ENCODE data around the gene ADGRB2. TPM values are rescaled to one million over a fixed set of nuclear protein-coding genes. Genes with fewer than 3 reads are reported as not detected.

ADGRB2 gene, protein sequence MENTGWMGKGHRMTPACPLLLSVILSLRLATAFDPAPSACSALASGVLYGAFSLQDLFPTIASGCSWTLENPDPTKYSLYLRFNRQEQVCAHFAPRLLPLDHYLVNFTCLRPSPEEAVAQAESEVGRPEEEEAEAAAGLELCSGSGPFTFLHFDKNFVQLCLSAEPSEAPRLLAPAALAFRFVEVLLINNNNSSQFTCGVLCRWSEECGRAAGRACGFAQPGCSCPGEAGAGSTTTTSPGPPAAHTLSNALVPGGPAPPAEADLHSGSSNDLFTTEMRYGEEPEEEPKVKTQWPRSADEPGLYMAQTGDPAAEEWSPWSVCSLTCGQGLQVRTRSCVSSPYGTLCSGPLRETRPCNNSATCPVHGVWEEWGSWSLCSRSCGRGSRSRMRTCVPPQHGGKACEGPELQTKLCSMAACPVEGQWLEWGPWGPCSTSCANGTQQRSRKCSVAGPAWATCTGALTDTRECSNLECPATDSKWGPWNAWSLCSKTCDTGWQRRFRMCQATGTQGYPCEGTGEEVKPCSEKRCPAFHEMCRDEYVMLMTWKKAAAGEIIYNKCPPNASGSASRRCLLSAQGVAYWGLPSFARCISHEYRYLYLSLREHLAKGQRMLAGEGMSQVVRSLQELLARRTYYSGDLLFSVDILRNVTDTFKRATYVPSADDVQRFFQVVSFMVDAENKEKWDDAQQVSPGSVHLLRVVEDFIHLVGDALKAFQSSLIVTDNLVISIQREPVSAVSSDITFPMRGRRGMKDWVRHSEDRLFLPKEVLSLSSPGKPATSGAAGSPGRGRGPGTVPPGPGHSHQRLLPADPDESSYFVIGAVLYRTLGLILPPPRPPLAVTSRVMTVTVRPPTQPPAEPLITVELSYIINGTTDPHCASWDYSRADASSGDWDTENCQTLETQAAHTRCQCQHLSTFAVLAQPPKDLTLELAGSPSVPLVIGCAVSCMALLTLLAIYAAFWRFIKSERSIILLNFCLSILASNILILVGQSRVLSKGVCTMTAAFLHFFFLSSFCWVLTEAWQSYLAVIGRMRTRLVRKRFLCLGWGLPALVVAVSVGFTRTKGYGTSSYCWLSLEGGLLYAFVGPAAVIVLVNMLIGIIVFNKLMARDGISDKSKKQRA (N-terminal part only)
- polyA plus RNA-seq (2011; rRNA removed) (6.4 and 9.2 TPM in 2 replicates), polyA minus RNA-seq (2011; rRNA and poly(A)+ RNA removed) (6.2 and 7.2 TPM in 2 replicates)

DNA sequence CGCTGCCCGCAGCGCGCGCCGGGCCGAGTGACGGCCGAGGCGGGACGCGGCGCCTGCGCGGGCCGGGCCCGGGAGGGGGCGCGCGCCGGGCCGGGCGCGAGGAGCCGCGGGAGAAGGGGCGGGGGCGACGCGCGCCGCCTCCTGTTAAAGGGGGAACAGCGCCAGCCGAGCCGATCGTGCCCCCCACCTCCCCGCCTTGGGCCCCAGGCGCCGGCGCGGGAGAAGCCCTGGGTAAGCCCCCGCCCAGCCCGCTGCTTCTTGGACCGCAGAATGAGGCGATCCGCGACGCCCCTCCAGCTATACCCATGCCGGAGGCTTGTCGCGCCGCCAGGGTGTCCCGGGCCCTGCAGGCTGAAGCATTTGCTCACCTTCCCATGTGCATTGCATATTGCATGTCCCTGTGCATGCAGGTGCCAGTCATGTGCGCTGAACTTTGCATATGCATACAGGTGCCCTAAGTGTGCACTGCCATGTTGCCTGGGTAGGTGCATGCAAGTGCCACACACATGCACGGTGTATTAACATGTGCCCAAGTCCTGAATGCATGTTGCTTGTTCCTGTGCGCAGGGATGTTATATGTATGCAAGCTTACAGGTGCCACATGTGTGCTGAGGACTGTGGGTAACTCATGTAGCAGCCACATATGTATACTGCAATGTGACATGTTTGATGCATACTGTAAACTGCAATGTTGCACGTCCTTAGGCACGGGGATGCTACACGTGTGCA, at the start of gene ADGRB2:
Gene ADGRB2, minus strand, starts transcription at position 29 of the 729 bp plus-strand sequence. CDS start 7,119 bp downstream, outside the sequence.
- Histone ChIP-seq H3K4me3 (ENCODE audit: low read depth, low read length) (peak within 1 kb of the TSS; percentile 57), H3K36me3 (ENCODE audit: control insufficient read depth, insufficient read depth, low read length) (no peaks in the 10 kb centered on the region), H3K27me3 (ENCODE audit: control insufficient read depth, insufficient read depth, low read length) (peaks cover 2% of the 10 kb centered on the region; the same call in 1 of the 2 replicates)
- TF ChIP-seq, protein P1, sequence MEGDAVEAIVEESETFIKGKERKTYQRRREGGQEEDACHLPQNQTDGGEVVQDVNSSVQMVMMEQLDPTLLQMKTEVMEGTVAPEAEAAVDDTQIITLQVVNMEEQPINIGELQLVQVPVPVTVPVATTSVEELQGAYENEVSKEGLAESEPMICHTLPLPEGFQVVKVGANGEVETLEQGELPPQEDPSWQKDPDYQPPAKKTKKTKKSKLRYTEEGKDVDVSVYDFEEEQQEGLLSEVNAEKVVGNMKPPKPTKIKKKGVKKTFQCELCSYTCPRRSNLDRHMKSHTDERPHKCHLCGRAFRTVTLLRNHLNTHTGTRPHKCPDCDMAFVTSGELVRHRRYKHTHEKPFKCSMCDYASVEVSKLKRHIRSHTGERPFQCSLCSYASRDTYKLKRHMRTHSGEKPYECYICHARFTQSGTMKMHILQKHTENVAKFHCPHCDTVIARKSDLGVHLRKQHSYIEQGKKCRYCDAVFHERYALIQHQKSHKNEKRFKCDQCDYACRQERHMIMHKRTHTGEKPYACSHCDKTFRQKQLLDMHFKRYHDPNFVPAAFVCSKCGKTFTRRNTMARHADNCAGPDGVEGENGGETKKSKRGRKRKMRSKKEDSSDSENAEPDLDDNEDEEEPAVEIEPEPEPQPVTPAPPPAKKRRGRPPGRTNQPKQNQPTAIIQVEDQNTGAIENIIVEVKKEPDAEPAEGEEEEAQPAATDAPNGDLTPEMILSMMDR (IDR thresholded peaks at IDR 0.05; ENCODE audit: insufficient read depth, low read depth, low read length): no peak
- no peak for DNase-seq (ENCODE audit: low read depth)
- CTCF ChIA-PET: interaction anchor here (1.3 to 1.9 kb wide), 4 partner anchors 15 to 299 kb away, joined by 3 to 5 read pairs (median 4); no protein-coding TSS in a partner anchor
- POLR2A ChIA-PET: no interaction called here

DNA sequence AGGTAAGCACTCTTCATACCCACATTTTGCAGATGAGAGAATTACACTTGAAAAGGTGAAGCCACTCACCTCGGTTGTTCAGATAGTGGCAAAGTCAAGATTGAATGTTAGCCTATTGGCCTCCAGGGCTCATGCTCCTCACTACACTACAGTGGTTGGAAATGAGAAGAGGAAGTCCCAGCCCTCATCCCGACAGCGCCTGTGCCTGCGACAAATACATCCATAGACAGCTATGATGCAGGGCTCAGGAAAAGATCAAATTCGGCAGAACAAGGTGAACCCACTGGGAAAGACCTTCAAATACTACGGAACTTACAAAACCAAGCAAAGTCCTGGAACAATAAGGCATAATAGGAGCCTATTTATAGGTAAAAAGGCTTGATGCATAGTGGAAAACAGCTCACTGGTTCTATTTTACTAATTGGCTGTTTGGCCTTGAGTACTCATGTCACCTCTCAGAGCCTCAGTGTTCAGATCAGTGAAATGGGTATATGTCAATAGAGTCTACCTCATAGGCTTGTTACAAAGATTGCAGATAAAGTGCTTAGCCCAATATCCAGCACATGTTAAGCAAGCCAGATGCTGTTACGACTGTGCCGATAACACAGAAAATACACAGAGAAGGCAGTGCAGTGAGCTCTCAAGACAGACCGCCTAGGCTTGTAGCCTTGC, 48.2 kb upstream of the ADGRB2 start:
- no peak overlapping the region for H3K4me3 ChIP-seq (ENCODE audit: low read depth, low read length)
- CTCF ChIA-PET: interaction anchor here (5.8 kb wide), 1 partner anchor 152 kb away, joined by 32 read pairs; no protein-coding TSS in a partner anchor
- TF ChIP-seq, protein P1 (IDR thresholded peaks at IDR 0.05; ENCODE audit: insufficient read depth, low read depth, low read length): no peak
- H3K36me3 ChIP-seq (ENCODE audit: control insufficient read depth, insufficient read depth, low read length): no peaks in the 10 kb centered on the region
- DNase-seq (ENCODE audit: low read depth): no peak
- POLR2A ChIA-PET: no interaction called here
- no peaks in the 10 kb centered on the region; the same call in 1 of the 2 replicates for H3K27me3 ChIP-seq (ENCODE audit: control insufficient read depth, insufficient read depth, low read length)

DNA sequence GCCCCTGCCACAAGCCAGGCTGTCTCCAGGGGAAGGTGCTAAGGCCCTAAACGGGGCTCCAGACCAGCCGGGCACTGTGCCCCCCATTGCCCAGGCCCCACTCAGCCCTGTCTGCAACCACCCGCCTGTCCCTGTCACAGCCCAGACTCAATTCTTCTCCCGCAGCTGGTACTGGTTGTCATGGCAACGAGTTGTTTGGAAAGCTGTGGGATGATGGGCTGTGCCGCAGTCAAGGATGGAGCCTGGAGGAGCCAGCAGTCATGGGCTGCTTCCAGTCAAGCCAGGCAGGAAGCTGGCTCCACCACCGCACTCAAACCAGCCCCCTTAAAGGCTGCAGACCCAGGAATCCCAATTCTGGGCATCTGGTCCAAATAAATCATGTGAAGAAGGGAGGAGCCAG, 47.5 kb upstream of the ADGRB2 start:
- H3K27me3 ChIP-seq (ENCODE audit: control insufficient read depth, insufficient read depth, low read length): no peaks in the 10 kb centered on the region; the same call in 1 of the 2 replicates
- no peaks in the 10 kb centered on the region for H3K36me3 ChIP-seq (ENCODE audit: control insufficient read depth, insufficient read depth, low read length)
- TF ChIP-seq, protein P1 (IDR thresholded peaks at IDR 0.05; ENCODE audit: insufficient read depth, low read depth, low read length): no peak
- ChIA-PET CTCF (interaction anchor here (0.6 kb wide), 1 partner anchor 49 kb away, joined by 3 read pairs; no protein-coding TSS in a partner anchor), POLR2A (no interaction called here)
- no peak for DNase-seq (ENCODE audit: low read depth)
- H3K4me3 ChIP-seq (ENCODE audit: low read depth, low read length): no peak overlapping the region

DNA sequence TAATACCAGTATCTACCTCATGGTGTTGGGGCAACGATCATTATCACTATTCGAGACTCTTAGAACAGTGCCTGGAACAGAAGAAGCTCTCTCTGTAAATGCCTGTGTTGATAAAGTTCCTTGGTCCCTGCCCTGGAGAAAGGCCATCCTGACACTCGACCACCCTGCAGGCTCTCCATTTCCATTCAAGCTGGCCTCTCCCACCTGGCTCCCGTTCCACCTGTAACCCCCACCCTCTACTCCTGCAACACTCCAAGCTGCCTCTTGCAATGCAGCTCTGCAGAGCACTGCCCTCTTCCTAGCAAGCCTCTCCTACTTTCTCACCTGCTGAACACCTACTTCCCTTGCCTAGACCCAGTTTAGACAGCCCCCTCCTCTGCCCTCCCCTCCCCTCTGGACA, 45.6 kb upstream of the ADGRB2 start:
- TF ChIP-seq, protein P1 (IDR thresholded peaks at IDR 0.05; ENCODE audit: insufficient read depth, low read depth, low read length): no peak
- ChIA-PET POLR2A (no interaction called here), CTCF (interaction anchor here (1.2 to 1.3 kb wide), 2 partner anchors 21 to 154 kb away, joined by 4 to 5 read pairs; no protein-coding TSS in a partner anchor)
- Histone ChIP-seq H3K4me3 (ENCODE audit: low read depth, low read length) (no peak overlapping the region), H3K36me3 (ENCODE audit: control insufficient read depth, insufficient read depth, low read length) (no peaks in the 10 kb centered on the region), H3K27me3 (ENCODE audit: control insufficient read depth, insufficient read depth, low read length) (no peaks in the 10 kb centered on the region; the same call in 1 of the 2 replicates)
- DNase-seq (ENCODE audit: low read depth): no peak

All from BJ (cell line).